Peyer's patch (tissue), 4 donors: ENCODE measurements around the gene SLBP.

Experiments
- CTCF ChIP-seq, 6 experiments: fragments of 450-650 bp in 4 of 6; fragments of 200-600 bp in 2 of 6; sonication (generic) in 1 of 6; IDR thresholded peaks; one replicate each; pipeline ENCODE4 v1.5.1; 2017 to 2019; ENCODE audit warnings: antibody characterized with exemption in 6 of 6, mild to moderate bottlenecking in 3 of 6, moderate library complexity in 1 of 6
- POLR2A ChIP-seq, 2 donors: fragments of 450-650 bp; IDR thresholded peaks; one replicate each; pipeline ENCODE4 v1.5.1; 2017; ENCODE audit warnings: antibody characterized with exemption in 2 of 2, mild to moderate bottlenecking in 2 of 2, moderate library complexity in 2 of 2

GRCh38 chr4:1658146-1658545 is 54.0 kb downstream of the SLBP start:
- TF ChIP-seq CTCF (IDR thresholded peaks at IDR 0.05) (no peak), POLR2A (IDR thresholded peaks at IDR 0.05) (no peak)
